ENCODE data around the gene ZNF438.
A peak's percentile ranks its signal among the peaks of the same experiment; 100 is the strongest.

ZNF438 gene

GRCh38 chr10:30819341-30820181, 212.1 kb downstream of the ZNF438 start:
- in situ Hi-C loops (cut with MboI; ENCODE audit: low pct_unique_long_range_greater_than_20kb, low sequenced_read_pairs, unreplicated experiment) = no loop called here
- TF ChIP-seq, protein P1, sequence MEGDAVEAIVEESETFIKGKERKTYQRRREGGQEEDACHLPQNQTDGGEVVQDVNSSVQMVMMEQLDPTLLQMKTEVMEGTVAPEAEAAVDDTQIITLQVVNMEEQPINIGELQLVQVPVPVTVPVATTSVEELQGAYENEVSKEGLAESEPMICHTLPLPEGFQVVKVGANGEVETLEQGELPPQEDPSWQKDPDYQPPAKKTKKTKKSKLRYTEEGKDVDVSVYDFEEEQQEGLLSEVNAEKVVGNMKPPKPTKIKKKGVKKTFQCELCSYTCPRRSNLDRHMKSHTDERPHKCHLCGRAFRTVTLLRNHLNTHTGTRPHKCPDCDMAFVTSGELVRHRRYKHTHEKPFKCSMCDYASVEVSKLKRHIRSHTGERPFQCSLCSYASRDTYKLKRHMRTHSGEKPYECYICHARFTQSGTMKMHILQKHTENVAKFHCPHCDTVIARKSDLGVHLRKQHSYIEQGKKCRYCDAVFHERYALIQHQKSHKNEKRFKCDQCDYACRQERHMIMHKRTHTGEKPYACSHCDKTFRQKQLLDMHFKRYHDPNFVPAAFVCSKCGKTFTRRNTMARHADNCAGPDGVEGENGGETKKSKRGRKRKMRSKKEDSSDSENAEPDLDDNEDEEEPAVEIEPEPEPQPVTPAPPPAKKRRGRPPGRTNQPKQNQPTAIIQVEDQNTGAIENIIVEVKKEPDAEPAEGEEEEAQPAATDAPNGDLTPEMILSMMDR (IDR thresholded peaks at IDR 0.05; ENCODE audit: extremely low read depth, insufficient read depth, missing control alignments) = no peak
- DNase-seq (ENCODE audit: low spot score) = no peak

- in situ Hi-C loops (cut with MboI; ENCODE audit: low pct_unique_long_range_greater_than_20kb, low sequenced_read_pairs, unreplicated experiment) = no loop called here
- DNase-seq (ENCODE audit: low spot score) = no peak
- TF ChIP-seq, protein P1 (IDR thresholded peaks at IDR 0.05; ENCODE audit: extremely low read depth, insufficient read depth, missing control alignments) = no peak
These were observed 212.8 kb downstream of the ZNF438 start for GRCh38 chr10:30818854-30819253.

- peak; percentile 40 for DNase-seq (ENCODE audit: low spot score)
- in situ Hi-C loops (cut with MboI; ENCODE audit: low pct_unique_long_range_greater_than_20kb, low sequenced_read_pairs, unreplicated experiment) = no loop called here
- TF ChIP-seq, protein P1 (IDR thresholded peaks at IDR 0.05; ENCODE audit: extremely low read depth, insufficient read depth, missing control alignments) = no peak
These were observed 213.5 kb downstream of the ZNF438 start for GRCh38 chr10:30818010-30818660.

GRCh38 chr10:30817541-30817940, 214.1 kb downstream of the ZNF438 start:
- in situ Hi-C loops (cut with MboI; ENCODE audit: low pct_unique_long_range_greater_than_20kb, low sequenced_read_pairs, unreplicated experiment) = no loop called here
- DNase-seq (ENCODE audit: low spot score) = no peak
- TF ChIP-seq, protein P1 (IDR thresholded peaks at IDR 0.05; ENCODE audit: extremely low read depth, insufficient read depth, missing control alignments) = no peak

DNA sequence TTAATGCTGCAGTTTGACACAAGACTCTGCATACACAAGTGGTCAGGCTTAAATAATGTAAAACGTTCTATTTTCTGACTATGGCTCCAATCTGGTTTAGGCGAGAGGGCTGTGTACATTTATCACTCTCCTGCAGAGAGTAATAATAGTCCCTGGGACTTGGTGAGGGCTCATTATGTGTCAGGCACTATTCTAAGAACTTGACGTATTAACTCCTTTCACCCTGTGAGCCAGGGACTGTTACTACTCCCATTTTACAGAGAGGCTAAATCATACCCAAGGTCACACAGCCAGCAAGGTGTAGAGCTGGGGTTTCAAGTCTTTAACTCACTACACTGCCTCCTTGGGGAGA, 214.9 kb downstream of the ZNF438 start:
- DNase-seq (ENCODE audit: low spot score) = peak; percentile 50
- in situ Hi-C loops (cut with MboI; ENCODE audit: low pct_unique_long_range_greater_than_20kb, low sequenced_read_pairs, unreplicated experiment) = no loop called here
- TF ChIP-seq, protein P1 (IDR thresholded peaks at IDR 0.05; ENCODE audit: extremely low read depth, insufficient read depth, missing control alignments) = no peak

GRCh38 chr10:30816159-30816819, 215.4 kb downstream of the ZNF438 start:
- TF ChIP-seq, protein P1 (IDR thresholded peaks at IDR 0.05; ENCODE audit: extremely low read depth, insufficient read depth, missing control alignments) = no peak
- no peak for DNase-seq (ENCODE audit: low spot score)
- in situ Hi-C loops (cut with MboI; ENCODE audit: low pct_unique_long_range_greater_than_20kb, low sequenced_read_pairs, unreplicated experiment) = no loop called here
